ENCODE data around the gene ATM.
A peak's percentile ranks its signal among the peaks of the same experiment; 100 is the strongest.

DNA sequence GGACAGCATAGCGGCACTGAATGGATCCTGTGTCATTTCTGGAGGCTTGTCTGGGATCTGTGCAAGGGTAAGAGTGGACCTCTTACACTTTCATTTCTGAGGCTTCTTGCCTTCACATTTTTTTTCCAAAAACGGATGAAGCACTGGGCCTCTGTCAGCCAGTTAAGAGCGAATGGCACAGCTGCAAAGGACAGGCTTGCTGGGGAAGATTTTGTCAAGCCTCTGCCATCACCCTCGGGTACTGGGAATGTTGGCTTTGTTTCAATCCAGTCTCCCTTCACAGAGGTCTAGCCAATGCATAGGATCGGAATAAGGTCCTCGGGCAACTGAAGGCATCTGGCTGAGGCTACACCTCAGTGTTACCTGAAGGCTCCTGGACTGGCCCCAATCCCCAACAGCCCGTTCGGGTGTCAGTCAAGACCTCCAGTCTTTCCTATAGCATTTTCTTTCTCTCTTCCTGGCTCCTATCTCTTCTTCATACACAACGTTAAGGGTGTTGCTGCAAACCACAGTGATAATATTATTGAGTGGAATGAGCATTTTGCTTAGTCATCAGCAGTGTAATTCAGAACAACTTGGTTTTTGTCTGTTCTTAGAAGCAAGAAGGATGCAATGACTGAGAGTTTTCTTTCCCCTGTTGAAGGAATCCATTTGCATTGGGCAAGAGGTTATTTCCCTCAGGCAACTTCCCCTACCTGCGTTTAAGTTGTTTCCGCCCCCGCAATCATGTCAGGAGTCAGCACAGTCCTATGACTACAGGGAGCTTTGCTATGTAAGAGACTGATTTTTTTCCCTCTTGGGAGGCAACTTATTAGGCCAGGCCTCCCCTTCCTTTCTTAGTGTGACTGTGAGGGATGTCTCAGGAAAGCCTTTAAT lies 23.2 kb upstream of the ATM start:
- TF ChIP-seq POLR2A (IDR thresholded peaks at IDR 0.05; ENCODE audit: low read depth, low read length) (peak; percentile 66), TAF1 (IDR thresholded peaks at IDR 0.05; ENCODE audit: low read depth, low read length) (no peak), POLR2AphosphoS5 (IDR thresholded peaks at IDR 0.05; ENCODE audit: low read depth, low read length) (no peak), SPI1 (IDR thresholded peaks at IDR 0.05; ENCODE audit: low read depth, low read length) (0 out of 2 replicates have a peak, but pooled peaks have one; percentile 13), POU2F2 (IDR thresholded peaks at IDR 0.05; ENCODE audit: low read depth, low read length) (peak; percentile 37), PAX5 (IDR thresholded peaks at IDR 0.05; ENCODE audit: insufficient read depth, low read length, severe bottlenecking) (no peak)
